HuH-7 (cell line): ENCODE data around the gene ERC1.

ENCODE experiments used
- DNase-seq: peaks from one replicate; pipeline ENCODE4 v3.0.0; 2011; ENCODE audit warnings: low spot score

The ERC1 gene

GRCh38 chr12:1510056-1510812, 519.2 kb downstream of the ERC1 start:
- no peak for DNase-seq

GRCh38 chr12:1515010-1515409, 524.0 kb downstream of the ERC1 start:
- DNase-seq, result no peak

GRCh38 chr12:1515428-1515827, 524.4 kb downstream of the ERC1 start:
- no peak for DNase-seq

- DNase-seq, result no peak
These were observed 526.0 kb downstream of the ERC1 start for GRCh38 chr12:1517007-1517406.

GRCh38 chr12:1517734-1518525, 526.9 kb downstream of the ERC1 start:
- DNase-seq, result no peak

GRCh38 chr12:1518591-1519516, 527.8 kb downstream of the ERC1 start:
- no peak for DNase-seq

- no peak for DNase-seq
These were observed 528.6 kb downstream of the ERC1 start for GRCh38 chr12:1519642-1520041.

- DNase-seq, result no peak
These were observed 532.0 kb downstream of the ERC1 start for GRCh38 chr12:1523046-1523445.

GRCh38 chr12:1523558-1524050, 532.6 kb downstream of the ERC1 start:
- no peak for DNase-seq

- no peak for DNase-seq
These were observed 534.8 kb downstream of the ERC1 start for GRCh38 chr12:1525858-1526257.

GRCh38 chr12:1527789-1528188, 536.8 kb downstream of the ERC1 start:
- DNase-seq, result no peak

- DNase-seq, result no peak
These were observed 537.8 kb downstream of the ERC1 start for GRCh38 chr12:1528791-1529190.

GRCh38 chr12:1529228-1529861, 538.3 kb downstream of the ERC1 start:
- DNase-seq, result no peak

- DNase-seq, result no peak
These were observed 539.0 kb downstream of the ERC1 start for GRCh38 chr12:1529862-1530591.

GRCh38 chr12:1530592-1531152, 539.6 kb downstream of the ERC1 start:
- DNase-seq, result no peak

GRCh38 chr12:1531153-1531653, 540.2 kb downstream of the ERC1 start:
- DNase-seq, result no peak

- no peak for DNase-seq
These were observed 540.8 kb downstream of the ERC1 start for GRCh38 chr12:1531654-1532374.

- no peak for DNase-seq
These were observed 541.5 kb downstream of the ERC1 start for GRCh38 chr12:1532375-1533165.

GRCh38 chr12:1533205-1533601, 542.2 kb downstream of the ERC1 start:
- DNase-seq, result no peak
